Transverse colon (tissue), 4 donors: ENCODE measurements around the gene TUBB.

Experiments
- EP300 ChIP-seq: sonication (generic); formaldehyde crosslinking; IDR thresholded peaks from one replicate; pipeline ENCODE4 v1.6.1; 2017; ENCODE audit warnings: antibody characterized with exemption, low read depth
- POLR2AphosphoS5 ChIP-seq, 3 donors: sonication (generic); formaldehyde crosslinking; IDR thresholded peaks; one replicate each; pipeline ENCODE4 v1.6.1; 2016; ENCODE audit warnings: antibody characterized with exemption in 3 of 3
- TF ChIP-seq, protein P1 (sequence below), 5 experiments: fragments of 200-600 bp in 3 of 5; fragments of 450-650 bp in 2 of 5; sonication (generic) in 3 of 5; IDR thresholded peaks; 1 replicate in 2 of 5; 2 replicates in 3 of 5; pipeline ENCODE4 v1.5.1; 2016 to 2017; ENCODE audit warnings: antibody characterized with exemption in 5 of 5, inconsistent platforms in 3 of 5, mild to moderate bottlenecking in 2 of 5, moderate library complexity in 1 of 5

DNA sequence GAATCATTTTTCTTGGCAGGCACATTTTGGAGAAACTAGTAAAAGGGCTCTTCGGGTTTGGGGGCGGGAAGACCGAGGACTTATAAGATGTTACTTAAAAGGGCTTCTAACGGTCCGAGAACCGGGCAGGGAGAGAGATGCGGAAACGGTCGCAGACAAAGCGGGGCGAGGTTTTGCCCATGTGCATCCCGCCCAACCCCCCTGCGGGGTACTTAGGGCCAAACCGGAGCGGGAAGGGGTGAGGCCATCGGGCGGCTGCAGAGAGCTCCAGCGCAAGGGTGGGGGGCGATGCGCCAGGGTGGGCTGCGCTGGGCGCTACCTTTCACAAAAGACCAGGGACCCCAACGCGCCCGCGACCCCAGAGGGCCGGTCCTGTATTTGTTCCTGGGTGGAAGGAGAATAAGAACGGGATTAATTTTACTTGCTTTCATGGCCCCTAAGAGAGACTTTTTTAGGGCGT, 616 bp downstream of the TUBB start:
- TF ChIP-seq, protein P1, sequence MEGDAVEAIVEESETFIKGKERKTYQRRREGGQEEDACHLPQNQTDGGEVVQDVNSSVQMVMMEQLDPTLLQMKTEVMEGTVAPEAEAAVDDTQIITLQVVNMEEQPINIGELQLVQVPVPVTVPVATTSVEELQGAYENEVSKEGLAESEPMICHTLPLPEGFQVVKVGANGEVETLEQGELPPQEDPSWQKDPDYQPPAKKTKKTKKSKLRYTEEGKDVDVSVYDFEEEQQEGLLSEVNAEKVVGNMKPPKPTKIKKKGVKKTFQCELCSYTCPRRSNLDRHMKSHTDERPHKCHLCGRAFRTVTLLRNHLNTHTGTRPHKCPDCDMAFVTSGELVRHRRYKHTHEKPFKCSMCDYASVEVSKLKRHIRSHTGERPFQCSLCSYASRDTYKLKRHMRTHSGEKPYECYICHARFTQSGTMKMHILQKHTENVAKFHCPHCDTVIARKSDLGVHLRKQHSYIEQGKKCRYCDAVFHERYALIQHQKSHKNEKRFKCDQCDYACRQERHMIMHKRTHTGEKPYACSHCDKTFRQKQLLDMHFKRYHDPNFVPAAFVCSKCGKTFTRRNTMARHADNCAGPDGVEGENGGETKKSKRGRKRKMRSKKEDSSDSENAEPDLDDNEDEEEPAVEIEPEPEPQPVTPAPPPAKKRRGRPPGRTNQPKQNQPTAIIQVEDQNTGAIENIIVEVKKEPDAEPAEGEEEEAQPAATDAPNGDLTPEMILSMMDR (IDR thresholded peaks at IDR 0.05), result no peak
- TF ChIP-seq POLR2AphosphoS5 (IDR thresholded peaks at IDR 0.05) (peak in 1 of 3 donors; percentile 32), EP300 (peak; percentile 21)
